Fibroblast of pulmonary artery (primary cell): ENCODE measurements around the gene B3GAT2.

Source experiments
- DNase-seq: peaks from one replicate; pipeline ENCODE4 v3.0.0-alpha.2; 2010; ENCODE audit warnings: low read depth
- H3K4me3 ChIP-seq: replicated peaks from 2 replicates; pipeline ENCODE4 v1.5.1; 2011; ENCODE audit warnings: low read depth, mild to moderate bottlenecking, control low read depth, low read length, moderate library complexity
- CTCF ChIP-seq: IDR thresholded peaks from 2 replicates; pipeline ENCODE4 v1.5.1; 2011; ENCODE audit warnings: mild to moderate bottlenecking, control low read depth, low read length, inconsistent platforms; ENCODE audit errors: missing control alignments

B3GAT2 gene

GRCh38 chr6:70838907-70839285 is 118.0 kb downstream of the B3GAT2 start:
- no peak for TF ChIP-seq CTCF
- no peak for DNase-seq
- H3K4me3 ChIP-seq = no peak overlapping the region

DNA sequence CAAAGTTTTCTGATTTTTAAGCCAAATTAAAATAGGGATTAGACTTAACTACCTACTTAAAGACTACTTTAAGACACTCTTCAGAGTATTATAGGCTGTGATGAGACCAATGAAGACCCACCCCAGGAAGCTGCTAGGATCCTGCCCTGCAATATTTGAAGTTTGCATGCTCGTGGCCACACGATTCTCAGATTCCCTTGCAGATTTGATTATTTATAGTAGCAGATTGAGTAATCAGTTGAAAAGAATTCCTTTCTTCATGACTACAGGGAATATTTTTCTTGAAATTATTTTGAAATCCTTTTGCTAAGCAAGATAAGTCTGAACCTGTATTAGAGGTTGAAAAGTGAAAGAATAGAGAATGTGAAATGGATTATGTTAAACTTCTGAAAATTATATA is 122.3 kb downstream of the B3GAT2 start:
- no peak for TF ChIP-seq CTCF
- no peak overlapping the region for H3K4me3 ChIP-seq
- DNase-seq = peak; percentile 18

GRCh38 chr6:70831427-70831826 is 125.4 kb downstream of the B3GAT2 start:
- H3K4me3 ChIP-seq = no peak overlapping the region
- no peak for TF ChIP-seq CTCF
- no peak for DNase-seq

DNA sequence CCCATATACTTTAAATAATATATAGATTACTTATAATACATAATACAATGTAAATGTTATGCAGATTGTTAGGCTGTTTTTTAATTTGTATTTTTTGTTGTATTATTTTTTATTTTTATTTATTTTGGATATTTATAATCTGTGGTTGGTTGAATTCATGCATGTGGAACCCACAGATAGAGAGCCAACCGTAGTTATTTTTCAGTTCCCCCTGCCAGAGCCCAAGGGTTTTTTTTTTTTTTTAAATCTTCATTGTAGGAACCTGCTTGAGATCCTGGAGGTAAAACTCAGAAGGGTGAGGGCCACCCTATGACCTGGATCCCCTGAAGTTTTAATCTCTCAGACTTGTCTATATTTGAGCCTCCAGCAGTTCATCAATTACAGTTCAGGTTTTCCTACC is 133.2 kb downstream of the B3GAT2 start:
- no peak for TF ChIP-seq CTCF
- no peak overlapping the region for H3K4me3 ChIP-seq

DNA sequence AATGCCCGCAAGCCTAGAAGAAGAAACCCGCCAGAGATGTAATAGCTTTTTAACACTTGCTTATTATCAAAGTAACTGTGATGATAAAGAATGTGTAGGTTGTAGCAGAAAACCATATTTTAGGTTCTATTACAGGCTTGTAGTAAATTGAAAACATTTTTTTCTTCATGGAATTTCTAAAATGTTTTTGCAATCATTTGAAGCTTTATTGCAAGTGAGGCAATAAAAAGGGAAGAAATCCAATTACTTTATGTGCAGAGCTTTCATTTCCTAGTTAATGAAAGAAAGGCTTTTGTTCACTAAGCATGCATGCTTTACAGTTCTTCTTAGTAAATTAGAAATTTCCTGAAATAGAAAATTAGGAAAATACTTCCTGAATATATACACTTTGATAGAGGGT is 135.1 kb downstream of the B3GAT2 start:
- TF ChIP-seq CTCF = no peak
- no peak for DNase-seq
- no peak overlapping the region for H3K4me3 ChIP-seq

More for the DNA sequence above, 133.2 kb downstream of the B3GAT2 start:
- no peak for DNase-seq

GRCh38 chr6:70820778-70821177 is 136.1 kb downstream of the B3GAT2 start:
- no peak for TF ChIP-seq CTCF
- no peak overlapping the region for H3K4me3 ChIP-seq
- DNase-seq = no peak

- TF ChIP-seq CTCF = no peak
- H3K4me3 ChIP-seq = no peak overlapping the region
- DNase-seq = peak; percentile 18
These were observed 137.2 kb downstream of the B3GAT2 start for GRCh38 chr6:70819646-70820045.
